Breast epithelium (tissue), 4 donors: ENCODE results near the gene NPHP4. TPM values are rescaled to one million over a fixed set of nuclear protein-coding genes. Genes with fewer than 3 reads are reported as not detected.

ENCODE experiments used
- DNase-seq, 2 donors: peaks; one replicate each; pipeline ENCODE4 v3.0.0-alpha.2; 2019; ENCODE audit warnings: low spot score in 2 of 2
- H3K27ac ChIP-seq, 2 donors: fragments of 200-600 bp; sonication (generic) in 1 of 2; one replicate each; pipeline ENCODE4 v1.5.1; 2016 to 2019; ENCODE audit warnings: mild to moderate bottlenecking in 1 of 2
- H3K27me3 ChIP-seq, 2 donors: fragments of 200-600 bp; sonication (generic) in 1 of 2; one replicate each; pipeline versions ENCODE4 v1.5.1 to v1.6.0; 2017 to 2019; ENCODE audit warnings: control low read depth in 1 of 2, mild to moderate bottlenecking in 1 of 2
- H3K36me3 ChIP-seq: fragments of 200-600 bp; one replicate; pipeline ENCODE4 v1.5.1; 2019
- H3K4me1 ChIP-seq, 2 donors: fragments of 200-600 bp; sonication (generic); one replicate each; pipeline ENCODE4 v1.5.1; 2016 to 2019; ENCODE audit warnings: control low read depth in 1 of 2
- H3K4me3 ChIP-seq, 3 donors: fragments of 200-600 bp; sonication (generic); 1 replicate in 2 of 3; 2 replicates in 1 of 3; pipeline ENCODE4 v1.5.1; 2016 to 2019; ENCODE audit warnings: mild to moderate bottlenecking in 3 of 3, moderate library complexity in 2 of 3
- H3K9me3 ChIP-seq, 2 donors: fragments of 200-600 bp; sonication (generic) in 1 of 2; one replicate each; pipeline ENCODE4 v1.5.1; 2016 to 2019; ENCODE audit warnings: control low read depth in 1 of 2
- POLR2A ChIP-seq: fragments of 450-650 bp; IDR thresholded peaks from one replicate; pipeline ENCODE4 v1.6.1; 2016; ENCODE audit warnings: antibody characterized with exemption, mild to moderate bottlenecking, moderate library complexity
- POLR2AphosphoS5 ChIP-seq, 3 donors: sonication (generic); formaldehyde crosslinking; IDR thresholded peaks; one replicate each; pipeline ENCODE4 v1.6.1; 2017; ENCODE audit warnings: antibody characterized with exemption in 3 of 3
- intact Hi-C: fragments of 100-400 bp; cut with DNase I; formaldehyde crosslinking; loops from one replicate; pipeline ENCODE4 v1.15.1; 2023; ENCODE audit warnings: low total_unique reads
- total RNA-seq, 3 donors: library from RNA; depleted of rRNA; stranded (reverse); fragments of >200 nt; gene quantifications; one replicate each; pipeline ENCODE4 v1.1.0, GENCODE V29; 2016
- TF ChIP-seq, protein P1 (sequence below), 3 donors: fragments of 450-650 bp; IDR thresholded peaks; one replicate each; pipeline ENCODE4 v1.5.1; 2016 to 2017; ENCODE audit warnings: antibody characterized with exemption in 3 of 3, mild to moderate bottlenecking in 3 of 3, moderate library complexity in 3 of 3

The NPHP4 gene
- total RNA-seq, 3 donors from 2014 or later: 7.0 to 18.7 (median 18.1) TPM

- no peak overlapping the region for H3K4me3 ChIP-seq
- peak in 1 of 2 donors; percentile 28 for DNase-seq
- H3K36me3 ChIP-seq: no peaks in the 10 kb centered on the region
- H3K27ac ChIP-seq: no peak overlapping the region
- no peaks in the 10 kb centered on the region for H3K9me3 ChIP-seq
- intact Hi-C loops: no loop called here
- no peaks in the 10 kb centered on the region for H3K27me3 ChIP-seq
- TF ChIP-seq POLR2AphosphoS5 (IDR thresholded peaks at IDR 0.05) (no peak), POLR2A (no peak)
- TF ChIP-seq, protein P1, sequence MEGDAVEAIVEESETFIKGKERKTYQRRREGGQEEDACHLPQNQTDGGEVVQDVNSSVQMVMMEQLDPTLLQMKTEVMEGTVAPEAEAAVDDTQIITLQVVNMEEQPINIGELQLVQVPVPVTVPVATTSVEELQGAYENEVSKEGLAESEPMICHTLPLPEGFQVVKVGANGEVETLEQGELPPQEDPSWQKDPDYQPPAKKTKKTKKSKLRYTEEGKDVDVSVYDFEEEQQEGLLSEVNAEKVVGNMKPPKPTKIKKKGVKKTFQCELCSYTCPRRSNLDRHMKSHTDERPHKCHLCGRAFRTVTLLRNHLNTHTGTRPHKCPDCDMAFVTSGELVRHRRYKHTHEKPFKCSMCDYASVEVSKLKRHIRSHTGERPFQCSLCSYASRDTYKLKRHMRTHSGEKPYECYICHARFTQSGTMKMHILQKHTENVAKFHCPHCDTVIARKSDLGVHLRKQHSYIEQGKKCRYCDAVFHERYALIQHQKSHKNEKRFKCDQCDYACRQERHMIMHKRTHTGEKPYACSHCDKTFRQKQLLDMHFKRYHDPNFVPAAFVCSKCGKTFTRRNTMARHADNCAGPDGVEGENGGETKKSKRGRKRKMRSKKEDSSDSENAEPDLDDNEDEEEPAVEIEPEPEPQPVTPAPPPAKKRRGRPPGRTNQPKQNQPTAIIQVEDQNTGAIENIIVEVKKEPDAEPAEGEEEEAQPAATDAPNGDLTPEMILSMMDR (IDR thresholded peaks at IDR 0.05): no peak
- no peaks in the 10 kb centered on the region for H3K4me1 ChIP-seq
Measured at GRCh38 chr1:5973771-5974170, 18.5 kb downstream of the NPHP4 start.

DNA sequence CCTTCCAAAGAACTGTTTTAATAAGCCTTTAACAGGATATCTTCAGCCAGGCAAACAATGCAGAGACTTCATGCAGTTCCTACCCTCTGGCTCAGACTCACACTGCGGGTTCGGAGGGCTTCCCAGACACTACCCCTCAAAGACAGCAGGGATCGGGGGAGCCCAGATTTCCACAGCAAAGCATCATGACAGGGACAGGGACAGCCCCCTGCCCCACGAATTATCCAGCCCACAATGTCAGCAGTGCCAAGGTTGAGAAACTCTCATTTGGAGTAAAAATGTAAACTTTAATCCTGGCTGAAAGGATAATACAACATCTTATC, 20.1 kb downstream of the NPHP4 start:
- no peak overlapping the region for H3K4me3 ChIP-seq
- no peak for TF ChIP-seq POLR2A
- TF ChIP-seq POLR2AphosphoS5 (IDR thresholded peaks at IDR 0.05): no peak
- TF ChIP-seq, protein P1 (IDR thresholded peaks at IDR 0.05): no peak
- no peak overlapping the region for H3K27ac ChIP-seq
- DNase-seq: peak in 1 of 2 donors; percentile 24
- H3K36me3 ChIP-seq: no peaks in the 10 kb centered on the region
- no peaks in the 10 kb centered on the region for H3K9me3 ChIP-seq
- no peaks in the 10 kb centered on the region for H3K27me3 ChIP-seq
- no peaks in the 10 kb centered on the region for H3K4me1 ChIP-seq
- intact Hi-C loops: no loop called here

DNA sequence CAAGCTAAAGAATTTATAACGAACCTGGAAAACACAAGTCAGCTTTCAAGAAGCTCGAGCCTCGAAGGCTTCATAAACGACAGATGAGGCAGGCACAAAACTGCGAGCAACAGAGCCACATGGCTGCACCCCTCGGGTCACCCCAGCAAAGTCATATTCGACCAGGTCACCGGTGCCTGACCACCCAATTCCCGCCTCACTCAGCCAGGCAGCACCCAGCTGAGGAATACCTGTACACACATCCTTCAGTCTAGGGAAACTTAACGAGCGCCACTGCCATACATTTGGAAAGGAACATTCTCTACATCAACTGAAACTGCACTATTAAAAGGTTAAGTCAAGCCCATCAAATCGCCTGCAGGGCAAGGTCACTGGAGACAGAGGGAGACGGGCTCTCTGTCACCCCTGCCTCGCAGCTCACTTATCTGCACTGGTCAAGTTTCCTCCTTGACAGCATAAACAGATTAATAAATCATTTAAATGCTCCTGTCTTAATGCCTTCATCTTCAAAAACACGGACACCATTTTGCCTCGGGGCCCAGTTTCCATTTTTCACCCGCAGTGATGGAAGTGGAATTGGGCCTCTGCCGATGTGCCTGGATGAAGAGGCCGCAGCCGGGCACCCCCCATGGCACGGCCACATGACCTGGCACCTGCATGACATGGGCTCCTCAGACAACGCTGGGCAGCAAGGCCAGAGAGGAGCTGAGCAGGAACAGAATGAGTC, 20.6 kb downstream of the NPHP4 start:
- intact Hi-C loops: no loop called here
- no peak overlapping the region for H3K4me3 ChIP-seq
- TF ChIP-seq, protein P1 (IDR thresholded peaks at IDR 0.05): no peak
- TF ChIP-seq POLR2AphosphoS5 (IDR thresholded peaks at IDR 0.05): no peak
- TF ChIP-seq POLR2A: no peak
- H3K27ac ChIP-seq: no peak overlapping the region
- H3K9me3 ChIP-seq: no peaks in the 10 kb centered on the region
- peak in 1 of 2 donors; percentile 41 for DNase-seq
- H3K27me3 ChIP-seq: no peaks in the 10 kb centered on the region
- no peaks in the 10 kb centered on the region for H3K4me1 ChIP-seq
- H3K36me3 ChIP-seq: no peaks in the 10 kb centered on the region

GRCh38 chr1:5970610-5971273, 21.5 kb downstream of the NPHP4 start:
- H3K4me3 ChIP-seq: no peak overlapping the region
- no peaks in the 10 kb centered on the region for H3K4me1 ChIP-seq
- no peak for TF ChIP-seq POLR2AphosphoS5 (IDR thresholded peaks at IDR 0.05)
- intact Hi-C loops: no loop called here
- no peaks in the 10 kb centered on the region for H3K36me3 ChIP-seq
- H3K9me3 ChIP-seq: no peaks in the 10 kb centered on the region
- peak in 1 of 2 donors; percentile 12 for DNase-seq
- H3K27ac ChIP-seq: no peak overlapping the region
- H3K27me3 ChIP-seq: no peaks in the 10 kb centered on the region

- DNase-seq: peak in 1 of 2 donors; percentile 9
- Histone ChIP-seq H3K27ac (no peak overlapping the region), H3K9me3 (no peaks in the 10 kb centered on the region), H3K4me1 (no peaks in the 10 kb centered on the region), H3K4me3 (no peak overlapping the region), H3K27me3 (no peaks in the 10 kb centered on the region), H3K36me3 (peaks cover 4% of the 10 kb centered on the region)
- TF ChIP-seq POLR2AphosphoS5 (IDR thresholded peaks at IDR 0.05) (no peak), POLR2A (no peak)
- TF ChIP-seq, protein P1 (IDR thresholded peaks at IDR 0.05): no peak
- intact Hi-C loops: no loop called here
Measured at GRCh38 chr1:5969168-5969567, 23.1 kb downstream of the NPHP4 start.
